ENCODE data around the gene KANK3.
"Not testable (repeated sequence)": the region's sequence is repeated elsewhere in the genome, so short reads cannot be mapped to it uniquely, and the experiment has no call there.

Gene KANK3

GRCh38 chr19:8336660-8337059 is 6.4 kb downstream of the KANK3 start:
- DNase-seq, result no peak

DNA sequence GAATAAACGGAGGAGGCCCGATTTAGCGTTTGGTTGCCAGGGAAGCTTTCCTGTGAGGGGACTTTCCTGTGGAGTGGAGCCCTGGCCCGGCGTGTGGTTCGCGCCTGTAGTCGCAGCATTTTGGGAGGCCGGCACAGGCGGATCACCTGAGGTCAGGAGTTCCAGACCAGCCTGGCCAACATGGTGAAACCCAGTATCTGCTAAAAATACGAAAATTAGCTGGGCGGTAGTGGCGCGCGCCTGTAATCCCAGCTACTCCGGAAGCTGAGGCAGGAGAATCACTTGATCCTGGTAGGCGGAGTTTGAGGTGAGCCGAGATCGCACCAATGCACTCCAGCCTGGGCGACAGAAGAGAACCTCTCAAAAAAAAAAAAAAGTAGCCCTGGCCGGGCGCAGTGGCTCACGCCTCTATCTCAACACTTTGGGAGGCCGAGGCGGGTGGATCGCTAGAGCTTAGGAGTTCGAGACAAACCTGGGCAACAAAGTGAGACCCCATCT is 6.9 kb downstream of the KANK3 start:
- no peak for DNase-seq

DNA sequence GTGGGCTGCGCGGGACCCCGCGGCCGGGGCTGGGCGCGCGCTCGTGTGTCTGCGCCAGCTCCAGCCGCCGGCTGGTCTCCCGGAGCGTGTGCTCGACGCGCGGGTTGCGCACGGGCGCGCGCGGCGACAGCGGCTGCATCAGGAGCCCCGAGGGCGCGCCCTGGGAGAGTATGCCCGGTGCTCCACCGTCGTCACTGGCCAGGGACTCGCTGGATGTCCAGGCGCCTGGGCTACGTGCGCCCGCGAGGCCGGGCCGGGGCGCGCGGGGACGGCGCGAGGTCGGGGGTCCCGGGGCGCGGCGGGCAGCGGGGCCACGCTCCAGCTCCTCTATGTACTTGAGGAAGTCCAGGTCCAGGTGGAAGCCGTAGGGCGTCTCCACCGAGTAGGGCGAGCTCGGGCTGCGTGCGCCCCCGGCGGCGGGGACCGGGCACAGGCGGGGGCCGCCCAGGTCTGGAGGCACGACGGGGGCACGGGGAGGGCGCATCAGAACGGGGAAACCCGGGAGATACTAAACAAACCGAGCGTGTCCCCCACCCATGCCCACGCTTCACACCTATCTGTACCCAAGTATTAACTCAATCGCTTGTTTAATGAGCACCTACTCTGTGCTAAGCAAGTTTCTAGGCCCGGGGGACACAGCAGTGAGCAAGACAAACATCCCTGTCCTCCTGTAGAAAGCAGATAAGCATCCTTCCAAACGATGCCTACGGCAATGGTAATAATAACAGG is 7.6 kb downstream of the KANK3 start:
- no peak for DNase-seq

DNA sequence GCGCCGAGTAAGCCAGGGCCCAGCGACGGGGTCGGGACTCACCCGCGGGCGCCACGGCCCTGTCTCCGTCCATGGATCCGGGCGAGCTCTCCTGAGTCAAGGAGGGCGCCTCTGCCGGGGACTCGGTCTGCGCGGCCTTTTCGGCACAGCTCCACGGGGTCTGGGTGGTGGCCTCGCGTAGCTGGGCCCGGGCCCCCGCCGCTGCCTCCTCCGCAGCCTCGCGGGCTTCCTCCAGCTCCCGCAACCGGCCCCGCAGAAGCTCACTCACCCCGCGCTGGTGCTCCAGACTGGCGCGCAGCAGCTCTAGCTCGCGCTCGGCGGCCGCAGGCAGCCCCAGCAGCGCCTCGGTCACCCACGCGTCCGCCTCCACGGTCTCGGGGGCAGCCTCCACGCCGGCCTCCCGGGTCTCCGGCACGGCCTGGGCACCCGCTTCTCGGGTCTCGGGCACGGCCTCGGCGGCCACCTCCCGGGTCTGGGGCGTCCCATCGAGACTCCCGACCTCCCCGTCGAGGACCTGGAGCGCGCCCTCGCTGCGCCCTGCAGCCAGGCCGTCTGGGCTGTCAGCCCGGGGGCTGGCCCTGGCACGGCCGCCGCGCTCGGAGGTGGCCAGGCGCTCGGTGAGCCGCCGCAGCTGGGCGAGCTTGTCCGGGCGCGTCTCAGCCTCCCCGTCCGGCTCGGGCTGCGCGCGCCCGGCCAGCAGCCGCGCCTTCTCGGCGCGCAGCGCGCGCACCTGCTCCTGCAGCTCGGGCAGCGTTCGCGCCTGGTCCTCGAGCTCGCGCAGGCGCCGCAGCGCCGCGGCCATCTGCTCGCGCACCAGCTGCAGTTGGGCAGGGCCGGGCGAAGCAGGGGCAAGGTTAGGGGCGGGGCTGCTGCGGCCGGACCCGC is 8.4 kb downstream of the KANK3 start:
- no peak for DNase-seq

- no peak for DNase-seq
Observed at GRCh38 chr19:8333767-8334457, 9.2 kb downstream of the KANK3 start.

- DNase-seq, result no peak
Observed at GRCh38 chr19:8332976-8333766, 9.9 kb downstream of the KANK3 start.

- no peak for DNase-seq
Observed at GRCh38 chr19:8331263-8331845, 11.7 kb downstream of the KANK3 start.

- DNase-seq, result no peak
Observed at GRCh38 chr19:8329996-8330395, 13.1 kb downstream of the KANK3 start.

- DNase-seq, result no peak
Observed at GRCh38 chr19:8325454-8325853, 17.6 kb downstream of the KANK3 start.

DNA sequence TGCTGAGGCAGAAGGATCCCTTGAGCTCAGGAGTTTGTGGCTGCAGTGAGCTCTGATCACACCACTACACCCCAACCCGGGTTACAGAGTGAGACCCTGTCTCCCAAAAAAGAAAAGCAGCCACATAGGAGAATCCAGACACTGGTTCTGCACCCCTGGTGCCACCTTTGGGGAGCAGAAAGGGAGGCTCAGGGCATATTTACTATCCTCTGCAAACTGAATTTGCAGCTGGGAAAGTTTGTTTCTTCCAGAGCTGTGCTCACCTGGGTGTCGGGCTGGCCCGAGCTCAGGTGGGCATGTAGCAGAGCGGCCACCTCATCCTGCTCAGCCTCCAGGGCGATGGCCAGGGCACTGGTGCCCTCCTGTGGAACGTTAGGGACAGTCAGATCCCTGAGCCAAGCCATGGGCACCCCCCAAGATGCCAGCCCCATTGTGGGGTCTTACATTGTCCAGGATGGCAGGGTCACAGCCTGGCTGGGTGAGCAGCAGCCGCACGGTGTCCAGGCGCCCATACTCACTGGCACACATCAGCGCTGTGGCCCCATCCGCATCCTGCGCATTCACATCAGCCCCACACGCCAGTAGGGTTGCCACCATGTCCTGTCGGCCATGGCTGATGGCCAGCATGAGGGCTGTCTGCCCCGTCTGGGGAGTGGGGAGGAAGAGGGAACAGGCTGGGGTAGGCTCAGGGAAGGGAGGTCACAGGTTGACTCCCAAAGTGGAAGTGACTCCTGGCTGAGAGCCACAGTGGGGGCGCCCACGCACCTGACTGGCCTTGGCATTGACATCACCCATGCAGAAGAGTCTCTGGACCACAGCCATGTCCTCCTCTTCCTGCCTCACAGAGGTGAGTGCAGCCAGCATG is 18.6 kb downstream of the KANK3 start:
- DNase-seq, result no peak

GRCh38 chr19:8323781-8324185 is 19.3 kb downstream of the KANK3 start:
- no peak for DNase-seq

GRCh38 chr19:8322638-8322997 is 20.4 kb downstream of the KANK3 start:
- DNase-seq, result no peak

- DNase-seq, result no peak
Observed at GRCh38 chr19:8321986-8322637, 20.9 kb downstream of the KANK3 start.

DNA sequence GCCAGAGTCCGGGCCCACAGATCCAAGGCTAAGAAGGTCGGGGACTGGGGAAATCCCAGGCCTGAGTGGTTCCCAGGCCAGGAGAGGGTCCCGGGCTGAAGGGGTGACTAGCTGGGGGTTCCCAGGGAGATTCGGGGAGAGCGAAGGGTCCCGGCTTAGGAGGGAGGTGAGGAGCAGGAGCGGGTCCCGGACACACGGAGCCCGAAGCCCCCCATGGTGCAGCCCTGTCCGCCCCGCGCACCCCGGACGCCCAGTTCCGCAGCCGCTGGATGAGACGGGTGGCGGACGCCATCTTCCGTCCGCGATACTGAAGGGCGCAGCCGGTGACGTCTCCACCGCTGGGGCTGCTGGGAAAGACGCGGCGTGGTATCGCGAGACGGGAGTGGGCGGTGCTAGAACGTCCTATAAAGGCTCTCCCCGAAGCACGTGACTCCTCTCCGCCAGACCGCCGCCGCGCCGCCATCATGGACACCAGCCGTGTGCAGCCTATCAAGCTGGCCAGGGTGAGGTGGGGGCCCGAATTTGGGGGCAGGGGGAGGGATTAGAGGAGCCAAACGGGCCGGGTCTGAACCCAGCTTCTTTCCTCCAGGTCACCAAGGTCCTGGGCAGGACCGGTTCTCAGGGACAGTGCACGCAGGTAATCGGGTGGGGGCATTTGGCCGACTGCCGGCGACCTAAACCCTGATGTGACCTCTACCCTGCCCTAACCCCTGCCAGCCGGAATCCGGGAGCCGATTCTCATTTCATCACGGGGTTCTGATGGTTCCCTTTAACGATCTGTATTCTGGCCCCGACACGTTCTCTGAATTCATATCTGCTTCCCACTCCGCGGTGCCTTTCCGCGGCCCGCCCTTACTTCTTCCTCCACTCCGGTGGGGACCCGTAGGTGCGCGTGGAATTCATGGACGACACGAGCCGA is 21.7 kb downstream of the KANK3 start, which contains the start of the genes NDUFA7 and RPS28:
Gene NDUFA7 (minus strand): TSS at position 309 of the 919 bp plus-strand sequence. CDS start 17 bp downstream, at position 292.
Gene RPS28 (plus strand): TSS at position 430 of the 919 bp plus-strand sequence. CDS start 35 bp downstream, at position 465.
- peak; percentile 95 for DNase-seq

DNA sequence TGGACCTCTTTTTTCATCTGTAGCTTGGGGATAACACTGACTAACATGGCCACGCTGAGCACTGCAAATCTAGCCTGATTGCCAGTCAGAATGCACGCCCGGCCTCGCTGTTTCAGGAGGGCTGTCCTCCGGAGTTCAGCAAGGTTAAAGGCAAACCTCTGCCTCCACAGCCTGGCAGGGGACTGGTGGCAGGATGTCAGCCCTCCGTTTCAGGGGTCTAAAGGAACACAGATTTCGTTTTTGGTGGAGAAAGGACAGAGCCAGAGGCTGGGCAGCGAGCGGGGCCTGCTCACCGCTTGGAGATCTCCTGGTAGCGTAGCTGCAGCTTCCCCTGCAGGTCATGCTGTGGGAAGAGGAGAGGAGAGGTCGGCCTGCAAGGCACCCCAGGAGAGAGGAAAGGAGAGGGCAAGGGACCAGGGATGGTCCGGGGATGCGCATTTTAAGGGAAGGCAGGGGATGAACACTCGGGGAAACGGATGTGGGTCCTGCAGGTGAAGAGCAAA is 22.4 kb downstream of the KANK3 start:
- DNase-seq, result no peak

- DNase-seq, result no peak
Observed at GRCh38 chr19:8319807-8320520, 23.1 kb downstream of the KANK3 start.

- DNase-seq, result not testable (repeated sequence)
Observed at GRCh38 chr19:8318835-8319234, 24.2 kb downstream of the KANK3 start.
